Epidermal melanocyte (primary cell): ENCODE data around the gene NUP210.

Experiments
- DNase-seq: peaks from one replicate; pipeline ENCODE4 v3.0.0; 2011; ENCODE audit warnings: low spot score; ENCODE audit not compliant: insufficient read length

NUP210 gene

DNA sequence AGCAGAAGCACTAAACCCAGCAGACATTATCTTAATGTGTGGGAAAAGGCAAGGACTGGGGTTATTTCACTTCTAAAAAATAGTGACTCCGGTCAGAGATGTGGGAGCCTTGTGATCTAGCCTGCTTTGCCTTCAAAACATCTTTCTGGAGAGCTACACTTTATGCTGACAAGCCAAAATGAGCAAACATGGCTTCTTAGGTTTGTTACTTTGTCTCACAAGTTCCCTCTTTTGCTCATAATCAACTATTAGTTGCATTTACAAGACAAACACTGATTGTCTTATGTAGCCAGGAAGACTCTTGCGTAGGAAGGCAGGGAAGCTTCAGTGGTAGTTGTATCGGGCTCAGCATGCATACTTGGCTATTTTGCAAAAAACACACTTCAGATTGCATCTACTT, 129.2 kb downstream of the NUP210 start:
- DNase-seq: no peak

DNA sequence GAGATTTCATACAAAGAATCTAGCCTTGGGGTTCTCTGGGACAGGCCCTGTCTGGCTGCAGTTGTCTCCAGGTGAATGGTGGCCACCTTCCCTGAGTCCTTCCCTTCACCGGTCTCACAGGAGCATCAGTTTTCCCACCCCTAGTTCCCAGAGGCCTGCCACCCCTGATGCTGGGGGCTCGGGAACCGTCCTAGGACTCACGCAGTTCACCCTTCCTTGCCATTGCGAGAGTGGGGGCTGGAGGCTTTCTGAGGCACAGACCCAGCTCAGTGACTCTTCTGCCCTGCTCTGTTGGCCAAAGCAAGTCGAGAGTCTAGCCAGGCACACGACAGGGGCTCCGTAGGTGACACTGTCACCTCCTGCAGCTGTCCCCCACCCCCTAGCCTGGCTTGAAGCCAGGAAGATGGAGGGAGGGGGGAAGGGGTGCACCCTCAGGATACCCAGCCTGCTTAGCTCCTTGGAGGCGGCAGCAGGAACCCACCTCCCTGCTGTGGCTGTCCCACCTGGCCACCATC, 130.3 kb downstream of the NUP210 start:
- DNase-seq: no peak

DNA sequence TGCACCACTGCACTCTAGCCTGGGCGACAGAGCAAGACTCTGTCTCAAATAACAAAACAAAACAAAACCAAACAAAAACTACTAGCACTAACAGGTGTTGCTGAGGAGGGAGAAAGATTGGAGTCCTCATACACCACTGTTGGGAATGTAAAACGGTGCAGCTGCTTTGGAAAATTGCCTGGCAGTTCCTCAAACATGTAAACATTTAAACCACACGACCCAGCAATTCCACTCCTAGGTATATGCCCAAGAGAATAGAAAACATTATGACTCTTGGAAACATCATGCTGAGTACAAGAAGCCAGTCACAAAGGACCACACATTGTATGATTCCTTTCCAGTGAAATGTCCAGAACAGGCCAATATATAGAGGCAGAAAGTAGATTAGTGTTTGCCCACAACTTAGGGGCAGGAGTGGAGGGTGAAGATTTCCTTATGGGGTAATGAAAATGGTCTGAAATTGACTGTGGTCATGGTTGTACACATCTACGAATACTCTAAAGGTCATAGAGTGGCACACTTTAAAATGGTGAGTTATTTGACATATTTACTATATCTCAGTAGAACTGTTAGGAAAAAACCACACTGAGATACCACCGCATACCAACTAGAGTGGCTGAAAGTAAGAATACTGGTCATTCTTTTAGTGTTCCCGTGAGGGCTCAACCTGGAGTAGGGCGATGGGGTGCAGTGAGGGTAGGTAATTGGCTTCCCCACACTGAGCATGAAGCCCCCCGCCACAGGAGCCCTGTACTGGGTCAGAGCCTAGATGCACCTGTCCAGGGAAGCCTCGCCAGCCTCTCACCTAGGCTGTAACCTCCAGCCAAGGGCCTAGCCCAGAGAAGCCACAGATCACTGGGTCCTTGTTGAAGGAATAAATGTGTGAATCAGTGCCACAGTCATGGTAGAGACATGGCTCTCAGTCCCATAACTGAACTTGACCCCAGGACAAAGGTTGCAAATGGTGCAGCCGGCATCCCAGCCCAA, 131.1 kb downstream of the NUP210 start:
- no peak for DNase-seq

DNA sequence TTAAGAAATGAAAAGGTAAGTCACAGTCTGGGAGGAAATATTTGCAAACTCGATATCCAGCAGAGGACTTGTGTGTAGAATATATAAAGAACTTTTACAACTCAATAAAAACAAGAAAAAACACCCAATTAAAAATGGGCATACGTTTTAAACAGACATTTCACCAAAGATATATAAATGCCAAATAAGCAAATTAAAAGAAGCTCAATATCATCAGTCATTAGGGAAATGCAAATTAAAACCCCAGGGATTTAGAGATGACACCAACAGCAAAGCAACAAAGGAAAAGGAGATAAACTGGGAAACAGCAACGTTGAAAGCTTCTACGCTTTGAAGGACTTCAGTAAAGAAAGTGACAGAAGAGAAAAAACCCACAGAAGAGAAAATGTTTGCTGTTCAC, 132.3 kb downstream of the NUP210 start:
- DNase-seq: no peak

DNA sequence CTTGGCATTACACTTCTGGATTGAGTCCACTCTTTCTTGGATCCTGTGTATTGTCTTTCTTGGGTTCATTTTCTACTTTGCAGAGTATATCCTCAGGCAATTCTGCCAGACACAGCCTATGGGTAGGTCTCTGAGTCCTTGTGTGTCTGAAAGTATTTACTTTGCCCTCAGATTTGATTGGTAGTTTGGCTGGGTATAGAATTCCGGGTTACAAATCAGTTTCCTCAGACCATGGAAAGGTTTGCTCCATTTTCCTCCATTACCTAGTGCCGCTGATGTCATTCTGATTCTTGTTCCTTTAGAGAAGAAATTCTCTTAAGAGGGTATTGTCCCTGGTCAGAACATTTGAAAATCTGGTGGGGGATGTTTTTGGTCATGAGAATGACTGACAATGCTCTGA, 133.2 kb downstream of the NUP210 start:
- DNase-seq: no peak

DNA sequence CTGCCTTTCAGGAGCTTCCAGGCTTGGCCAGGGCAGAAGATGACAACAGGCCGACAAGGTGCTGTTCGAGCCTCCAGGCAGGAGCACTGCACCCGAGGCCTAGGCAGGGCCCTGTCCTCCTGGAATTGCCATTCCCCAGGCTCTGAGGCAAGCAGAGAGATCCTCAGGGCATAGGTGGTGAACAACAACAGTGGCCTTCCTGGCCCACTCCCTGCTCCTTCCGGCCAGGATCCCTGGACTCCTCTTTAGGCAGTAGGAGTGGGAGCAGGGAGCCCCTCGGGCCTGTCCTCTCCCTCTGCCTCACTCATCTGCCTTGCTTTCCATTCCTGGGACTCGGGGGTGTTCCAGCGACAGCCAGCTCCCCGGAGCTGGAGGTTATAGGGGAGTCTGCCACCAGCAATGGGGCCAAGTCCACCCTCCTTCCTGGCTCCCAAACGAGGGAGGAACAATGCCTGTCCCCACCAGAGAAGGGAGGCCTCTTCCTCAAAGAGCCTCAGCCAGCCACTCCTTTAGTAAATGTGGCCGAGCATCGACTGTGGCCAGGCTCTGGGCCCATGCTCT, 135.0 kb downstream of the NUP210 start:
- DNase-seq: no peak

DNA sequence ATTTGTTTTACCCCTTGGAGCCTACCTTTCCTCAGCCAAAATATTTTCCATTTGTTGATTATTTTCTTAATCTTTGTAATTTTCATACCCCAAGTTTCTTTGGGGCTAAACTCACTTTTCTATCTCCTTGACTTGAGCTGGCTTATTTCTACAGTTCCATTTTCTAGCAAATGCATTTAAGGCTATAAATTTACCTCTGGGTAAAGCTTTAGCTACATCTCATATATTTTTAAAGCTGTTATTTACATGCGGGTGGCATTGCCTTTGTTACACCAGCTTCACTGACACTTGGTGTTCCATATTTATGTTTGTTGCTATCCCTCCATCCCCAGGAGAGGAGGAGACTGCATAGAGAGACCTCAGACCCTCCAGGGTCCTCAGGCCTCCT, 136.3 kb downstream of the NUP210 start:
- no peak for DNase-seq

DNA sequence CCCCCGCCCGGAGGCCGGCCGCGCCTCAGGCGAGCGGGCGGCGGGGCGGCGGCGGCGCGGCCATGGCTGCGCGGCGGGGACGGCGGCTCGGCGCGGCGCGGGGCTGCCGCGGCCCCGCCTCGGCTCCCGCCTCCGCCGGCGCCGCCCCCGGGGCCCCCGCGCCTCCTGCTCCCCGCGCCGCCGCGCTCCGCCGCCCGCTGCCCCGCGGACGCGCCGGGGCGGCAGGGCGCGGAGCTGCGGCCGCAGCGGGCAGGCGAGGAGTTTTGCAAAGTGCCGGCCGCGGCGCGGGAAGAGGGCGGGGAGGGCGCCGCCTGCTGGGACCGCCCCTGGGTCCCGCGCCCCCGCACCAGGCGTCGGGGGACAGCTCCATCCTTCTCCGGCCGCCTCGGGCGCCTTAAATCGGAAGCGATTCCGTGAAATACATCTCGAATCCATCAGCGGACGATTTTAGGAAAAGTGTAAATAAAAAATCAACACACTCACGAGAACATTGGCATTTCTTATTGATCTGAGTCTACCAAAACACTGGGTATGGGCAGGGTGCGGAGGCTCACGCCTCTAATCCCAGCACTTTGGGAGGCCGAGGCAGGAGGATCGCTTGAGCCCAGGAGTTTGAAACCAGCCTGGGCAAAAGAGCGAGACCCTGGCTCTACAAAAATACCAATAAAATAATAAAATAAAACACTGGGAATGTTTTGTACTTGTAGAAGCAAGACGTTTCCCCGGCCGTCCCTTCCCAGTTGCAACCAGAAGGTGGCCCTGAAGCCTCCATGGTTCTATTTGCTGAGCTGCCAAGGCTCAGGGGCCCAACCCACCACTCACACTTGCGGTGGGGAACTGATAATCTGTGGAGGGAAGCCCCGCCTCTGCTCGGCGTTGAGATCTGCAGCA, 136.9 kb downstream of the NUP210 start:
- DNase-seq: no peak

DNA sequence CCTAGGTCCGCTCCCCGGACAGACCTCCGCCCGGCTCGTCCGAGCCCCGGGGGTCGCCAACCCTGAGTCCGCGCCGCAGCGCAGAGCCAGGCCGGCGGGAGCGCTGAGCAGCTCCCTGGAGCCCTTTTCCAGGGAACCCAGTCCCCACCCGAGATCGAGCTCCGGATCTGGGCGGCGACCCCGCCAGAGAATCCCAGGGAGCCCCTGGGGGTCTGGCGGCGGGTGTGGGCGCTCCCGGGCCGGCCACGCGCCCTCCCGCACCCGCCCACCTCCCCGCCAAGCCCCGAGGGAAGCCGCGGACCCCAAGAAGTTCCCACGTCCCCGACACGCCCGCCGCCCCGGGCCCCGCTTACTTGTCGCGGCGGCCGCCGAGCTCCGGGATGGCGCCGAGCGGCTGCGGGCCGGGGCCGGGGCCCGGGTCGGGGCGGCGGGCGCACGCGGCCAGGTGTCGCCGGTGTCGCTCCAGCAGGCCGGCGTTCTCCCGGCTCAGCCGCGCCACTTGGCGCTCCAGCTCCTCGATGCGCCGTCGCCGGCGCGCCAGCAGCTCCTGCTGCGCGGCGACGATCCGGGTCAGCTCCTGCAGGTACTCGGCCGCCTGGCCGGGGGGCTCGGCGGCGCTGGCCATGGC, 137.7 kb downstream of the NUP210 start:
- no peak for DNase-seq

DNA sequence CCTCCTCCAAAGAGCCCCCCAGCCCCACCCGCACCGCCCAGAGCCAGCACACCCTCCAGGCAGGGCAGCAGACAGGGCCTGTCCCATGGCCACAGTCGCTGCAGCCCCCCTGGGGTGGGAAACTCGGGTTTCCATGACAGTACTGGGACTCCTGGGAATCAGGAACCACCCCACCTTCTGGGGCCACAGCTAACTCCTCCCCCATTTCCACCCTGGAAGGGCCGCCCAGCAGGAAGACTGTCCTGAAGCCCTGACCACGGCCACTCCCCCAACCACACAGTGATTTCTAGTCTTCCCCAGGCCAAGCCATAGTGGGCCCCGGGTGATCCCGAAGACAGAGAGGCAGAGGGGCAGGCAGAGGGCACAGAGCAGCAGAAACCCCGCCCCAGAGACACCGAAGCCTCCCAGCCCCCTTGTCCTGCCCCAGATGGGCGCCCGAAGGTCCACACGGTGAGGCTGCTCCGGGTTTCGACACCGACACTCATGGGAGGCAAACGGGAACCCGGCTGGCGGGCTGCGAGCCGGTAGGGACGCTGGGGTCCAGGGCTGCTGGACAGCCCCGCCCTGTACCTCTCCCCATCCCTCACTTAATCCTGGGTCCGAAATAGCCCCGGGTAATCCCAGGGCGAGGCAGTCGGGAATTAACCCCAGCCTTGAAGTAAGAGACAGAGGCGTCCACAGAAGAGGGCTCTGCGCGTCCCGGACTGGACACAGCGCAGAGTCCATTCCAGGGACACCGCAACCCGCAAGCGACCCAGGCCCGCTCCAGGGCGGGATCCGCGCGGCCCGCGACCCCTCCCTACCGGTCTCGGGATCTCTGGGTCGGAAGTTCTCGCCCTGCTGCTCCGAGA, 138.4 kb downstream of the NUP210 start:
- DNase-seq: no peak

DNA sequence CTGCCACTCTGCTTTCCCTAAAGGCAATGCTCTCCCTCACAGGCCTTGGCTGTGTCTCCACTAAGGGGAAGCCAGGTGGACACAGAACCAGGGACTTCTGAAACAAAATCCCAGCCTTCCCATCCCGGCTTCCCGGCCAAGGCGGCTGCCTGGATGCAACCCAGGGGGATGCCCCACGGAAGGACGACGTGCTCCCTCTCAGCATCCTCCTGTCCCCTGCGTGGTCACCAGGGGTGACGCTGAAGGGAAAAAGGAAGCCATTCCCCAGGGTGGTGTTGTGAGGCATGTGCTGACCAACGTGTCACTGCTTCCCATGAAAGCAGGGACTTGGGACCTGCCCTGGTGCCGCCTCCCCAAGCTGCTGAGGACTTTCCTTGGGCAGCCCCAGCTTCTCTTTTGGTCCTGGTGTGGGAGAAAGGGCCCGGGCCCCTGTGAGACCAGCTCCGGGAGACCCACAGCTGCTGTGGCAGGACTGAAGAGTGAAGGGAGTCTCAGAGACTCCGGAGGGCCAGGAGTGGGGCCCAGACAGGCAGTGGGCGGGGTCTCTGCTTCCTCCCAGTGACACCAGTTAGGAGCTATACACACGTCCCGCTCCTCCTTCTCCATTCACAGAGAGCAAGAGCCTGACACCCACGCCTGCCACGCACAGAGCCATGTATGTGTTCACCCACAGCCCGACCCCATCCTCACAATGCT, 139.2 kb downstream of the NUP210 start:
- no peak for DNase-seq

DNA sequence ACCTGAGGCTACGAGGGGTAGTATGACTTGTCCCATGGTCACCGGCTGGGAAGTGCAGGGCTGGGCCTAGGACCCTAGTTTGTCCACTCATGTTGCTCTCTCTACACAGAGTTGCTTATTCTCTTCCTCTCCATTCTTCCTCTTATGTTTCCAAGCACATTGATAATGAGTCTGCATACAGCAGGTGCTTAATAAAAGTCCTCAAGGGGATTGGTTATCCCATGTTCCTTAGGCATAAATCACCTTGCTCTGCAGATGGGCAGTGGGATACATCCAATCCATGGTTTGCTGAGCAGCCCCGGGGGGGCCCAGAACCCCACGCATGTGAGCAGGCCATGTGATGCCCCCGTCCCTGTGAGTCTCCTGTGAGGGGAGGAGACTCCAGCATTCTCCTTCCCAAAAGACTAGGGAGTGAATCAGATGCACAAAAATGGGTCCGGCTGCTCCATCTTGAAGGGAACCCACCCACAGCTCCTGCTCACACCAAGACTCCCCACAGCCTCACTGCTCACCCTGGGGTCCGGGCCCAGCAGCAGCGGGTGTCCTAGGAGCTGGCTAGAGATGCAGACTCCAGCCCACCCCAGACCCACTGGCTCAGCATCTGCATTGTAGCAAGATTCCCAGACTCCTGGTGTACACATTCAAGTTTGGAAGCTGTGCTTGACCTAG, 139.9 kb downstream of the NUP210 start:
- DNase-seq: no peak

DNA sequence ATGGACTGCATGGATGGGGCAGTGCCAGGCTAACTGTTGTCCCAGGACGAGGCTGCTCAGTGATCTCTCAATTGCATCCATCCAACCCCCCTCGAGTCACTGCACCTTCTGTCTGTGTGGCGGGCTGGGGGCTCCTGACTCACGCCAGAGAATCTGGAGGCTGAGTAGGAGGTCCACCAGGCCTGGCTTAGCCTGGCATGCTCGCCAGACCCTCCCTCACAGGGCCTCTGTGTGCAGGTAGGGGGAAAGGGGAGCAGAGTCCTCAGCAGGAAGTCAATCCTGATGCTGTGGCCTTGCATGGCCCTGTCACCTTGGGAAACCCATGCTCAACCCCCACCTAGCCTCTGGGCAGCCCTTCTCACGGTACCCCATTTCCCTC, 140.6 kb downstream of the NUP210 start:
- no peak for DNase-seq

DNA sequence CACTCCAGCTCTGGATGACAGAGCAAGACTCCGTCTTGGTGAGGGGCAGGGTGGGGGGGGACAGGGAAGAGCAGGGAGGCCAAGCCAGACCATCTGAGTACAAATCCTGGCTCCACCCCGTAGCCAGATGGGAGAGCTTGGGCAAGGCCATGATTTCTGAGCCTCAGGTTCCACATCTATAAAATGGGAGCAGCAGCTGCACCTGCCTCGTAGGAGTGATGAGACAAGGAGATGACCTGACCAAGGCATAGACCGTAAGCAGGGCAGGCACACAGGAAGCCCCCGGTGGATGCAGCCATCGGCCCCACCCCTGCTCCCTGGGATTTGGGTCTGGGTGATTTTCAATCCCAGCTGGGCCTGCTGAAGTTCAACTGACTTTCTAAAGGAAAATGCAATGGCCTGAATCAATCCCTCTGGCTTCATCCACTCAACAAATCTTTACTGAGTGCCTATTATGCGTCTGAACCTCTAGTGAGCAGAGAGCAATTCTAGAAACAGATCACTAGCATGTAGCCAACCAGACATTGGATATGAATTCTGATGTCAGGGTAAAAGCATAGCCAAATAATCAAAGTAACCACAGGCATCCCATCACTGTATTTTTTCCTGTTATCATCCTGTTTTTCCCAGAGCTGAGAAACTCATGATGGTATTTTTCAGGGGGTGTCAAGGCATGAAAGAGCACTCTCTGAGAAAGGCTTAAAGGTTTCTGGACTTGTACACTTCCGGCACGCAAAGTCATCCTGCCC, 141.2 kb downstream of the NUP210 start:
- DNase-seq: no peak

DNA sequence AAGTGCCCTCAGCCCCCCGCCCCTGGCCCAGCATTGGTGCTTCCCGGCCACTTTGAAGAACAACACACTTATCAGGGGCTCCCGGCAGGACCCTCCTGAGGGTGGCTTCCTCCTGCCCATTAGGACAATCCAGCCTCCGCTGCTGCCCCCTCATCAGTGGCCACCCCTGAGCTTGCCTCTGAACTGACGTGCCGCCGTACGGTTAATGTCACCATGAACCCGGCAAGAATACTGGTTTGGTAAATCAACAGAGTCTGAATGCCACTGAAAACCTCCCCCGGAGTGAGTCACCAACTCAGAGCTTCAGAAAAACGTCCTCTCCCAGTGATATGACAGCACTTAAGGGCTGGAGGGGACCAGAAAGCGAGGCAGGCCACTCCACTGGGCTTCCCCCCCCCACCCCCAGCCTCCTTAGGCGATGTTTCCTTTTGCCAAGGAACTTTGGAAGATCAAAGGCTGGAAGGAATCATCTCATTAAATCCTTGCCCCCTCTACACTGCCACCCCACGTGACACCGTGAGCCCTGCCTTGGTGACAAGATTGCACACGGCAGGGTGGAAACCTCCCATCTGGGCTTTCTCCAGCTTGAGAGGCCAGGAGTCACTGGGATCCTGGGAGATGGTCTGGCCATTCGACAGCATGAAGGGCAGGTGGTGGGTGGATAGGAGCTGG, 142.1 kb downstream of the NUP210 start:
- no peak for DNase-seq

DNA sequence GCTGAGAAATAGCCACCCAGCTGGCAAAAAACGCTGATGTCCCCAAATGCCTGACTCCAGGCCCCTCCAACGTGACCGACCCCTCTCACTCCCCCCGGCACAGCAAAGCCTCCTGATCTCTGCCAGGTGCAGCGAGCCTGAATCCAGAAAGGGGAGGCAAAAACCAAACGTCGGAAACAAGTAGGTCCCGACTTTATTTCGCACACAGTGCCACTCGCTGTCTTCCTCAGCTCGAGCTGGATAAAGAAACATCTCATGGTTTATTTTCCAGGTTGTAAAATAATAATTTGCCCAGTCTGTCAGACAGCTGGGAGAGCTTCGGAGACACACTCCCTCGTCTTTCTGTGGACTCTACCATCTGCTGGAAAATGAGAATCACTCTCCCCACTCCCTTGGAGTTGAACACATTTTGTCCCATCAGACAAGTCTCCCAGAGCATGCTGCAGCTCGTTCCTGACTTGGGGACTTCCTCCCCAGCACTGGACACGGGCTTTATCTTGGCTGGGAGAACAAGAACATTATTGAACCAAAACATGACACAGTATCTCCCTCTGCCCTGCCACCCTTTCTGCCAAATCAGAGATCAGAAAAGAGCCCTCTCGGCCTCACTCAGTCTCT, 142.8 kb downstream of the NUP210 start:
- no peak for DNase-seq

DNA sequence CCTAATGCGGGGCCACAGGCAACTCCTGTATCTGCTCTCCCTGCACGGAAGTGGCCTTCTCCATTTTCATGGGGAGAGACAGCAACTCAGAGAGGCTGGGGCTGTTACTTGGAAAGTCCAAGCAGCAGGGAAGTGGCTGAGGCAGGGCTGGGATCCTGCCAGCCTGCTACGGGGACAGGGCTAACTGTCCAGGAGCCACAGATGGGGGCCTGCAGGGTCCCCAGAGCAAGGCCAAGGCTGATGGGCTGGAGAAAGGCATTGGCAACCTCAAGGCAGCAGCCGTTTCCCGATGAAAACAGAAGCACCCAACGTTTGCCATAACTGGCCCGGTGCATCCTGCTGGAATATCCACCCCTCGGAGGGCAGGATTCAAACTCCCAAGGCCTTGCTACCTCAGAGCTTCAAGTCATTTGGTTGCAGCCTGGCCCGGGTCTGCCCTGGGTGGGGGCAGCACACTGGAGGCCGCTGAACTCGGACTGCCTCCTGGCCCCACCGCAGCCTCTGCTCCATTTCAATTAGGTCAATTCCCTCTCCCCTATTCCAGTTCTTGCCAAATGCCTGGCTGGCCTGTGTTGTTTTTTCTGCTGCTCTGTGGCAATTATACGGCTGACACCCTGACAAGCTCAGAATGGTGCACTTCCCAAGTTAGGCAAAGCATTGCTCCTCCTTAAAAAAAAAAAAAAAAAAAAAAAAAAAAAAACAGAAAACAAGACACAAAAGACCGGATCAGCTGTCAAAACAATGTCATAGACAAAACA, 143.5 kb downstream of the NUP210 start:
- no peak for DNase-seq
